Kidney (tissue), 14 donors: Measurements from ENCODE around the gene ERC2. TPM values are rescaled to one million over a fixed set of nuclear protein-coding genes. Genes with fewer than 3 reads are reported as not detected.

Source experiments
- DNase-seq, 5 donors: peaks; one replicate each; pipeline ENCODE4 v3.0.0-alpha.2; 2013 to 2020
- FAIRE-seq: peaks from 2 replicates; lab custom pipeline; 2012; peaks lifted over from hg19 to GRCh38; lab: Jason Lieb, UNC
- H3K27ac ChIP-seq, 2 donors: one replicate each; pipeline ENCODE4 v1.7.0; 2013; ENCODE audit warnings: low read depth in 2 of 2, low read length in 2 of 2, inconsistent platforms in 1 of 2
- H3K27me3 ChIP-seq: one replicate; pipeline ENCODE4 v1.7.1; 2013; ENCODE audit warnings: low read length, inconsistent platforms; ENCODE audit not compliant: control insufficient read depth, insufficient read depth
- H3K36me3 ChIP-seq, 3 donors: one replicate each; pipeline versions ENCODE4 v1.7.0 to v1.7.1; 2013; ENCODE audit warnings: low read length in 3 of 3, control low read depth in 1 of 3, inconsistent platforms in 1 of 3; ENCODE audit not compliant: insufficient read depth in 3 of 3, control insufficient read depth in 2 of 3
- H3K4me1 ChIP-seq, 3 donors: one replicate each; pipeline versions ENCODE4 v1.7.0 to v1.7.1; 2013; ENCODE audit warnings: low read length in 3 of 3, inconsistent platforms in 1 of 3, low read depth in 1 of 3; ENCODE audit not compliant: control insufficient read depth in 2 of 3, insufficient read depth in 2 of 3
- H3K4me3 ChIP-seq, 3 donors: one replicate each; pipeline versions ENCODE4 v1.7.0 to v1.8.1; 2013; ENCODE audit warnings: low read length in 3 of 3, control low read depth in 1 of 3, inconsistent platforms in 1 of 3
- H3K9ac ChIP-seq, 3 donors: one replicate each; pipeline versions ENCODE4 v1.7.0 to v1.7.1; 2013; ENCODE audit warnings: low read length in 3 of 3, control low read depth in 1 of 3, inconsistent platforms in 1 of 3
- H3K9me3 ChIP-seq, 3 donors: one replicate each; pipeline versions ENCODE4 v1.7.0 to v1.7.1; 2013; ENCODE audit warnings: low read length in 3 of 3, control low read depth in 1 of 3, inconsistent platforms in 1 of 3; ENCODE audit not compliant: control insufficient read depth in 2 of 3, insufficient read depth in 1 of 3
- CTCF ChIP-seq: IDR thresholded peaks from 3 replicates; pipeline ENCODE4 v1.5.1; 2012; ENCODE audit warnings: mild to moderate bottlenecking, moderate library complexity, borderline replicate concordance; ENCODE audit not compliant: insufficient read depth; ENCODE audit errors: extremely low read depth
- intact Hi-C: fragments of 100-400 bp; cut with DNase I; formaldehyde crosslinking; loops from one replicate; pipeline ENCODE4 v1.11.1; 2022
- polyA plus RNA-seq: library from polyadenylated mRNA; stranded (reverse); fragments of 350-450 nt; fragmentation: Illumina TruSeq; extraction: RNeasy Lipid Tissue Mini Kit (QIAGEN cat#74804); gene quantifications from one replicate; pipeline ENCODE4 v1.2.3, GENCODE V29; 2014; ENCODE audit warnings: low read depth, low replicate concordance; ENCODE audit not compliant: insufficient read depth
- total RNA-seq: library from RNA; stranded (reverse); fragmentation: NEBNext Ultra II Directional; extraction: Animal tissue kit (Norgen Biotek cat#: 25700); gene quantifications from one replicate; pipeline ENCODE4 v1.2.1, GENCODE V29; 2021
- donor health status: control.
- donor health status: control.
- donor health status: control.
- donor health status: control.
- donor health status: control.
- donor health status: DM: yes; HTN: yes; CAD: no.
- donor health status: Normal renal cell carcinoma (clear cell type).

ERC2 gene
- total and polyA plus RNA-seq, 2 donors from 2014 or later: 0.92 to 3.8 TPM

- FAIRE-seq (no peak), DNase-seq (no peak)
- no peak overlapping the region for H3K4me3 ChIP-seq
- no peak overlapping the region for H3K9ac ChIP-seq
- H3K27ac ChIP-seq: no peak overlapping the region
- H3K4me1 ChIP-seq: no peaks in the 10 kb centered on the region
- no peaks in the 10 kb centered on the region for H3K36me3 ChIP-seq
- intact Hi-C loops: no loop called here
- no peaks in the 10 kb centered on the region for H3K27me3 ChIP-seq
- no peak for TF ChIP-seq CTCF
- no peaks in the 10 kb centered on the region for H3K9me3 ChIP-seq
Observed at GRCh38 chr3:55966566-55966965, 501.7 kb downstream of the ERC2 start.

GRCh38 chr3:55965776-55966175 is 502.5 kb downstream of the ERC2 start:
- Histone ChIP-seq H3K9me3 (no peaks in the 10 kb centered on the region), H3K4me3 (no peak overlapping the region), H3K36me3 (no peaks in the 10 kb centered on the region), H3K27ac (no peak overlapping the region), H3K4me1 (no peaks in the 10 kb centered on the region), H3K27me3 (no peaks in the 10 kb centered on the region), H3K9ac (no peak overlapping the region)
- TF ChIP-seq CTCF: no peak
- FAIRE-seq (no peak), DNase-seq (no peak)
- intact Hi-C loops: no loop called here

- no peaks in the 10 kb centered on the region for H3K27me3 ChIP-seq
- no peak for TF ChIP-seq CTCF
- H3K4me1 ChIP-seq: no peaks in the 10 kb centered on the region
- no peak overlapping the region for H3K9ac ChIP-seq
- intact Hi-C loops: no loop called here
- H3K27ac ChIP-seq: no peak overlapping the region
- H3K4me3 ChIP-seq: no peak overlapping the region
- DNase-seq: no peak
- H3K36me3 ChIP-seq: no peaks in the 10 kb centered on the region
- no peaks in the 10 kb centered on the region for H3K9me3 ChIP-seq
- no peak for FAIRE-seq
Observed at GRCh38 chr3:55964491-55964985, 503.7 kb downstream of the ERC2 start.

GRCh38 chr3:55963601-55964000 is 504.7 kb downstream of the ERC2 start:
- FAIRE-seq: no peak
- TF ChIP-seq CTCF: no peak
- intact Hi-C loops: no loop called here

More at GRCh38 chr3:55963601-55964000, 504.7 kb downstream of the ERC2 start:
- Histone ChIP-seq H3K27me3 (no peaks in the 10 kb centered on the region), H3K9ac (no peak overlapping the region), H3K9me3 (no peaks in the 10 kb centered on the region), H3K36me3 (no peaks in the 10 kb centered on the region), H3K4me3 (no peak overlapping the region), H3K4me1 (no peaks in the 10 kb centered on the region), H3K27ac (no peak overlapping the region)
- DNase-seq: no peak
